GM19043 (cell line): ENCODE measurements around the gene SCN1A.
"Not testable (repeated sequence)": the region's sequence is repeated elsewhere in the genome, so short reads cannot be mapped to it uniquely, and the experiment has no call there.

ENCODE experiments used
- ATAC-seq: cut with Tn5 transposase; IDR thresholded peaks from one replicate; pipeline ENCODE4 v1.9.1; 2021; ENCODE audit warnings: low read depth; ENCODE audit not compliant: unreplicated experiment

SCN1A gene

DNA sequence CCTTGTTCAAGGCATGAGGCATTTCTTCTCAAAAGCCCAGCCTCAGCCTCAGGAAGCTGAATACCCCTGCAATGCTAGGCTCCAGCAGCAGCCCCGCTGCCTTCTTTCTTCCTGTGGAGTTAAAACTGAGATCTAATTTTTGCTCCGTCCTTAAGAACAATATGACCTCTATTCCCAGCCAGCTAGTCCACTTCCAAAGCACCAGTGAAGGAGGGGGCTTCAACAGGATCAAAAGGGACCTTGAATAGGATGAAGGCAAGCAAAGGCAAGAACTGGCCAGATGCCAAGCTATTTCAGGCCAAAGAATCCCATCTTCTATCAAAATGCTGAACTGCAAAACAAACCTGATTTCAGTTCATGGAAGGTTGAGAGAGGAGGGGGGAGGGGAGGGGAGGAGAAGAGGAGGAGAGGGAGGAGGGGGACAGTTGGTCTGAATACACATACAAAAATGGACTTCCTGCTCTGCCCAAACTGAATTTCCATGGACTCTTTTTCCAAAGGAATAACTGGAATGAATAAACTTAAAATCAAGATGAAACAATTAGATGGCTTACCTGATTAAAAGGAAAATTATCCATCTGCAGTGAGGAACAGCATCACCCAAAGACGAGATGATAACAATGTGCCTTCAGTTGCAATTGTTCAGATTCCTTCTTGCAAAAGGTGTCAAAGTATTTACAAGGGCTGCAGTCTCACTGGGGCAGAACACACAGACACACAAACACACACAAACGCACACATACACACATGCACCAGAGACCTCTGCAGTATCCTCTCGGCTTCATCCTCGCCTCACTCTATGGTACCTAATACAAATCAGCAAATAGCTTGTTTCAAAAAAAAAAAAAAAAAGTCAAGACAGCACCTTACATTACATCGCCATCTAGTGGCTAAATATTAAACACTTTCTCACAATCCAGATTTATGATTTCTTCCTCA lies at the start of gene SCN1A:
SCN1A (minus strand) TSS at position 804 of the 939 bp plus-strand sequence. CDS start 54,399 bp downstream, outside the sequence.
- no peak for ATAC-seq

DNA sequence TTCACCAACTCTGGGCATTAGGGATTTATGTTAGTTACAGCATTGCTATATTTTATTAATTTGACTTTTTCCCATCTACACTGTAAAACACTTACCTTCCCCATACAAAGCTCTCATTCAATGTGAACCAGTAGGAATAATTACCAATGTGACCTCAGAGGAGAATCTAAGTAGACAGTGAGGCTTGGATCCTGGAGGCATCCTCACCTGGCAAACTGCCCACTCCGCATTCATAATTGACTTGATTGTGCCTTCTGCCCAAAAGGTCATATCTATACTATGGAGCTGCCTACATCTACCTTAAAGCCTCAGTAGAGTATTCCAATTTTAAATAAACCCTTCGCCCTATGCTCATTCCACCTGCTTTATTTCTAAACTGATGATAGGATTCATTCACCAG lies 45.4 kb upstream of the SCN1A start:
- ATAC-seq, result no peak

DNA sequence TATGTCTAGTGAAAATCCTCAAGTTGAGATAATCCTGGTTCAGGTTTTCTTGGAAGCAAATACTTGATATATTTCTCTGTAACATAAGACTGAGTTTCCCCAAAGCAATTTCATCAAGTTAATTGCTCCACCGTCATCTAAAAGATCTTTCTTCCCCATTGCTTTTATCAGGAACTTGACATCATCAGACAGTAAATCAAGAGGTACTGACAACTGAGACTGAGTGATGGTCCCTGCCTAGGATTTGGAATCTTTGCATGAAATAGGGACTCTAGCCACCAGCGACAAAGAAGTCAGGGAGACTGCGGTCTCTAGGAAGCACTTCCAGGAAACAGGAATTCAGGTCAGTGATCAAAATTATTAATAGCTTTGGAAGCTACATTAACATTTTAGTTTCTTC lies 43.4 kb upstream of the SCN1A start:
- ATAC-seq, result no peak

- ATAC-seq, result no peak
Measured at GRCh38 chr2:166170356-166170755, 42.5 kb upstream of the SCN1A start.

- ATAC-seq, result no peak
Measured at GRCh38 chr2:166167449-166167848, 39.6 kb upstream of the SCN1A start.

DNA sequence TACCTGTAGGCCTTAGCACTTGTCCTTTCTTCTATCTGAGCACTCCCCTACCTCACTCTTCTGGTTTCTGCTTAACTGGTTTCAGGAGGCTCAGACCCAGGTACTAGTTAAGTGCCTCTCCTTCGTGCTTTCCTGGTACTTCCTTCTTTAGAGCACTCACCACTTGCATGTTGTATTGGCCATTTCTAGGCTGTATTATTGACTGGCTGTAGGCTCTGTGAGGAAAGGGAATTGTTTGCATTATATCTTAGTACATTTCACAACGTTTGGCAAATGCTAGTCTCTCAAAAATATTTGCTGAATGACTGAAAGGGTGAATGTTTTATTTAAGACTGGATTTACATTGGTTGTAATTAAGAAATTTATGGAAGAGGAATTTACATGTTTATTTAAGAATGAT lies 36.0 kb upstream of the SCN1A start:
- ATAC-seq, result no peak

GRCh38 chr2:166158546-166158945 lies 30.7 kb upstream of the SCN1A start:
- ATAC-seq, result no peak

GRCh38 chr2:166157578-166157977 lies 29.8 kb upstream of the SCN1A start:
- no peak for ATAC-seq

DNA sequence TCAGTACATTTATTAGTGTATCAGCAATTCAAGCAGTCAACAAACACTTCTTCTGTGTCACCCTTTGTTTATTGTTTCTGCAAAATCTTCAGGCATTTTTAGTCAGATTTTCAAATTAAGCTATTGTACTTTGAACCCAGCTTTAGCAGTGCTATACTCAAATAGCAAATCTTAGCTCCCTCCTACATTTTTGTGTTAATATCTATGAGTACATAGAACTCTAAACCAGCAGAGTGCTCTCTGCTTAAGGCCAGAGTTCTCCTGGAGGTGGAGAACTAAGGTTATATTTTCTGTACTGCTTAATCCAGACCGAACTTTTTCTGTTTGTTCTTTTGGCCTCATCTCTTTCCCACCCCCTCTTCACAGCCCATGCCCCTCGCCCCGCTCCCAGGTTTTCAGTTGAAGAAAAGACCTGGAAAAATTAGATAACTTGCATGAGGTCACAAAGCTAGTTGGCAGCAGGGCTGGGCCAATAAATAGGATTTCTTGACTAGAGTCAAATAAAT lies 29.2 kb upstream of the SCN1A start:
- ATAC-seq, result no peak

DNA sequence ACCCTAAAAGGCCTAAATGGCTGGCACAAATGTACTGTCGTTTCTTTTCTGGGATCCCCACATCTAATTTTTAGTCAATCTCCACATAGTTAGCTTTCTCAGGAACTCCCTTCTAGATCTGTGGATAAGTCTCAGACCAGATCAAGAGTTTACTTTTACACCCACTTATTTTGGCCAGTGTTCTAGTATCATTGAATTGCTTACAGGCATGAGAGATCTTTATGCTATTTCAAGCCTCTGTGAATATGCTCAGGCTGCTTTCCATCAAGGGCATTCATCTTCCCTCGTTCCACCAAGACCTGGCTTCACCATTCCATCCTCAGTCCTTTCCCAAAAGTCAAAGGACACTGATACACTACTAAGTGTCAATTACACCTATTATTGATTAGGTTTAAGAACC lies 27.8 kb upstream of the SCN1A start:
- ATAC-seq, result no peak

GRCh38 chr2:166154685-166155338 lies 27.0 kb upstream of the SCN1A start:
- no peak for ATAC-seq

DNA sequence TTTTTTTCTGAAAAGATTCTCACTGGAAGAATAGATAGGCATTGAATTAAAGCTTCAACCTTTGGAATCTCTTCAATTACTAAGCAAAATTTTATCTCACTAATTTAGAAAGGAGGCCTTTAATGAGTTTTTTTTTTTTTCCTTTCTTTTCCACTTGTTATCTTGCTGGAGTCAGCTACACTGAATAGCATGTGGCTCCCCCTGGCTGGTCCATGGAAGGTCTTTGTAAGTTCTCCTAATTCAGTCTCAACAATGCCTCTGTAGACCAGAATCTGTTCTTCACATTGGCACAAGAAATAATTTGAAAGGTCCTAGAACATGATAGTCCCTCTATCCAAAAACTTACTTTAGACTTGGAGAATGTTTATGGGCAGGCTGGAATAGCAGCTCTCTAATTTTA lies 24.2 kb upstream of the SCN1A start:
- no peak for ATAC-seq

DNA sequence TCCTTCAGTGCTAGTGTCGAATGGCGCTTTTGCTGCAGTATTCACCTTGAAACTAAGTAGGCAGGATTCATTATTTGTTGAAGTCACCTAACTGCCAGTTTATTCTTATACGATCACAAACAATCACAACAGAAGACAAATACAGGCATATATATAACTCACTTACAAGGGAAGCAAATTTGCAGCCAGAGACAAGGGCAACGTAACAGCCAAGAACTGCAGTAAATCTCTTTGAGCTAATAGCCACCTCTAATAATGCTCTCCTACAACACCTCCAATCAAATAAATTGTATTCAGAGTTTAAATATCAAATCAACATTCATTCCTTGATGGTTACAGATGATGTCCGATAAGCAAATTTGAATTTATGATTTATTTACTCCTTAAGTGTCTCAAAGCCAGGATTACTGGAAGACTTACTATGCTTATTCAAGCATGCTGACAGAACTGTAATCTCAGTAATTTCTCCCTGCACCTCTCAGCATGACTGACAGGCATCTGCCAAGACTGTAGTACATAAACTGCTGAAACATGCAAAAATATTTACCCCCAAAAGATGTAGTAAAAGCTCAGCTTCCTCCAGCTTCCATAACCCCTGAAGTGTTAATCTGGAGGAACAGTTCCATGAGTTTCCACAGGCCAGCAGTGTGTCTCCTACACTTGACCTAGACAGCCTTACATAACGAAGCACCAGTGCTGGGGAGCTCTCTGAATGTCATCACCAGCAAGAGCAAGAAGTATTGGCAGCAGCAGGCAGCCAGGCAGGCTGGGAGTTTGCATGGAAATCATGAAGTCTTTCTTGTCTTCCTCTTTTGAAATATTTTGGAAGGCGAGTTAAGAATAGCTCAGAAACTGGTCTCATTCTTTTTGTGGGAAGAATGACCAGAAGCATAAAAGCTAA lies 20.9 kb upstream of the SCN1A start:
- no peak for ATAC-seq

DNA sequence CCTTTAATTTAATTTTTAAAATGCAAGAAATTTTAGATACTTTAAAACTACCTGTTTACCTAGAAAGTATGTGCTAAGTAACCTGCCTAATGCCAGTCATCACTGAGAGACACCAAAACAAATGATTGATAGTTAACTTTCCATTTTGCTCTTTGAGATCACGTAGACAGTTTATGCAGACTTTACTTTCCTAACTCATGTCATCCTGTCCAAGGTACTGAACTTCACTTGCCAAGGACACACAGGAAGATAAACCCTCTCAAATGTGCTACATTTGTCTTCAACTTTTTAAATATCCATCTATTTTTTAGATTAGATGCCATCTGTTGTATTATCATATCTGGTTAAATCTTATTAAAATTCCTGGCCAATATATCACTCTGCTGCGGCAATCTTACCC lies 20.1 kb upstream of the SCN1A start:
- ATAC-seq, result no peak

DNA sequence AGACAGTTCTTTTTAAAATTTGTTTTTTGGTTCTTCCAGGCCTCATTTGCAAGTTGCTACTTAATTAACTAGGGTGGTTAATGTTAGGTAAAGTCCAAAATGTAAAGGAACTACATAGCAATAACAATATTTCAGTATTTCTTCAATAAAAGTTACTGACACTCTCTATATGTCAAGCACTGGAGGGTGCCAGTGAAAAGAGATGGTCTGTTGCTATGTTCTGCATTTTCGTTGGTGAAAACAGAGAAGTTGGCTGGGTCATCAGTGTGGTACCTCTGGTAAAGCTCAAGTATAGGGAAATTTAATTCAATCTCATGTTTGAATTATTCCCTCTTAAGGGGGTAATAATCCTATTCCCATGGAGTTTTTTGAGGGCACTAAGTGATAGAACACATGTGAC lies 16.3 kb upstream of the SCN1A start:
- no peak for ATAC-seq

GRCh38 chr2:166140932-166141331 lies 13.1 kb upstream of the SCN1A start:
- no peak for ATAC-seq

DNA sequence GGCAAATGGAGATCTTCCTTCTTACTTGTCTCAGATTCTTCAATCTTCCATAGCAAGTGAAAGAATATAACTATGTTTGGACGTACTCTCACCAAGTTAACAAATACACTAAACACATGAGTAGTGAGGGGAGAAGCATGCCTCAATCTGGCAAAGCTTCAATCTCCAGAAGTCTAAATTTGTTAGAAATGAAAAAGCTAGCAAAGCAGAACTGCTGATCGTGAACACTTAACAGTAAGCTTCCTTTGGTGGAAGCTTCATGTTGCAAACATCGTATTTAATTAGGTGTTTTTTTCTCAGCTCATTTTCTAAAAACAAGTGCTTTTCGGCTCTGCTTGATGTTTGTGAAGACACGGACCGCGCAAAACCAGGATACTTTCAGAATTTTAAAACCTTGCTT lies 12.7 kb upstream of the SCN1A start:
- ATAC-seq, result no peak

DNA sequence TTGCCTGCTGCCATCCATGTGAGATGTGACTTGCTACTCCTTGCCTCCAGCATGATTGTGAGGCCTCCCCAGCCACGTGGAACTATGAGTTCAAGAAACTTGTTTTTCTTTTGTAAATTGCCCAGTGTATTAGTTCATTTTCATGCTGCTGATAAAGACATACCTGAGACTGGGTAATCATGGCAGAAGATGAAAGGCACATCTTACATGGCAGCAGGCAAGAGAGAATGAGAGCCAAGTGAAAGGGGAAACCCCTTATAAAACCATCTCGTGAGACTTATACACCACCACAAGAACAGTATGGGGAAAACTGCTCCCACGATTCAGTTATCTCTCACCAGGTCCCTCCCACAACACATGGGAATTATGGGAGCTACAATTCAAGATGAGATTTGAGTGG lies 11.7 kb upstream of the SCN1A start:
- ATAC-seq, result not testable (repeated sequence)

GRCh38 chr2:166138667-166139066 lies 10.8 kb upstream of the SCN1A start:
- no peak for ATAC-seq

GRCh38 chr2:166138144-166138543 lies 10.3 kb upstream of the SCN1A start:
- ATAC-seq, result no peak

DNA sequence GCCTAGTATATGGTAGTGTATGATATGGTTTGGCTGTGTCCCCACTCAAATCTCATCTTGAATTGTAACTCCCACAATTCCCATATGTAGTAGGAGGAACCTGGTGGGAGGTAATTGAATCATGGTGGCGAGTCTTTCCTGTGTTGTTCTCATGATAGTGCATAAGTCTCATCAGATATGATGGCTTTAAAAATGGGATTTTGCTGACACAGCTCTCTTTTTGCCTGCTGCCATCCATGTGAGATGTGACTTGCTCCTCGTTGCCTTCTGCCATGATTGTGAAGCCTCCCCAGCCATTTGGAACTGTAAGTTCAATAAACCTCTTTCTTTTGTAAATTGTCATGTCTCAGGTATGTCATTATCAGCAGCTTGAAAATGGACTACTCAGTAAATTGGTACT lies 9.5 kb upstream of the SCN1A start:
- no peak for ATAC-seq
